PC-3 (cell line): Measurements from ENCODE around the gene SVIL. TPM values are rescaled to one million over a fixed set of nuclear protein-coding genes. Genes with fewer than 3 reads are reported as not detected.
"Not testable (repeated sequence)": the region's sequence is repeated elsewhere in the genome, so short reads cannot be mapped to it uniquely, and the experiment has no call there.

ENCODE experiments used
- ATAC-seq: fragments of 200-7000 bp; cut with Tn5 transposase; 2 replicates; pipeline ENCODE4 v1.9.1; 2020; ENCODE audit warnings: mild to moderate bottlenecking, moderate library complexity
- BruUV-seq: library from RNA; stranded (reverse); fragments of 400-500 nt; replicated peaks from 2 replicates; lab custom pipeline; 2021; lab: Mats Ljungman, UMichigan
- CTCF ChIA-PET: fragments of 300-600 bp; sonication (Branson Sonifier 250); formaldehyde crosslinking; loops from one replicate; lab custom pipeline; 2022; ENCODE audit warnings: antibody characterized with exemption; lab: Charles Lee
- POLR2A ChIA-PET: fragments of 300-600 bp; sonication (Branson Sonifier 250); formaldehyde crosslinking; loops from one replicate; lab custom pipeline; 2022; ENCODE audit warnings: antibody characterized with exemption; ENCODE audit not compliant: unreplicated experiment; lab: Charles Lee
- DNase-seq: peaks from one replicate; pipeline ENCODE4 v3.0.0-alpha.2; 2015
- H2AFZ ChIP-seq: fragments of 300-600 bp; sonication (generic); 2 replicates; pipeline ENCODE4 v1.6.0; 2016; ENCODE audit warnings: antibody characterized with exemption, low read length
- H3F3A ChIP-seq: fragments of 300-600 bp; sonication (generic); one replicate; pipeline ENCODE4 v1.6.0; 2017; ENCODE audit warnings: antibody characterized with exemption, low read length, control low read depth, mild to moderate bottlenecking; ENCODE audit not compliant: unreplicated experiment
- H3K27ac ChIP-seq: fragments of 300-600 bp; sonication (generic); 2 replicates; pipeline ENCODE4 v1.5.1; 2016; ENCODE audit warnings: mild to moderate bottlenecking, low read length
- H3K27me3 ChIP-seq: fragments of 300-600 bp; sonication (generic); 2 replicates; pipeline ENCODE4 v1.6.1; 2016; ENCODE audit warnings: low read length, mixed read lengths
- H3K36me3 ChIP-seq: fragments of 300-600 bp; sonication (generic); 2 replicates; pipeline ENCODE4 v1.6.1; 2016; ENCODE audit warnings: low read depth, mixed run types, low read length, mixed read lengths
- H3K4me1 ChIP-seq: fragments of 300-600 bp; sonication (generic); 2 replicates; pipeline ENCODE4 v1.5.1; 2016; ENCODE audit warnings: low read length; ENCODE audit not compliant: insufficient read depth
- H3K4me2 ChIP-seq: fragments of 300-600 bp; sonication (generic); 2 replicates; pipeline ENCODE4 v1.6.0; 2016; ENCODE audit warnings: low read length
- H3K4me3 ChIP-seq: fragments of 300-600 bp; sonication (generic); 2 replicates; pipeline ENCODE4 v1.5.1; 2016; ENCODE audit warnings: mild to moderate bottlenecking, low read length, mixed read lengths
- H3K79me2 ChIP-seq: fragments of 300-600 bp; sonication (generic); 2 replicates; pipeline ENCODE4 v1.6.1; 2017; ENCODE audit warnings: low read length, mixed read lengths
- H3K9ac ChIP-seq: fragments of 300-600 bp; sonication (generic); 2 replicates; pipeline ENCODE4 v1.6.0; 2016; ENCODE audit warnings: mild to moderate bottlenecking, low read length
- H3K9me2 ChIP-seq: fragments of 300-600 bp; sonication (generic); replicated peaks from 2 replicates; pipeline ENCODE4 v1.6.1; 2016; ENCODE audit warnings: mixed run types, low read length, mixed read lengths
- H3K9me3 ChIP-seq: fragments of 300-600 bp; sonication (generic); 2 replicates; pipeline ENCODE4 v1.6.1; 2016; ENCODE audit warnings: low read length, mixed read lengths
- H4K20me1 ChIP-seq: fragments of 300-600 bp; sonication (generic); 2 replicates; pipeline ENCODE4 v1.6.1; 2016; ENCODE audit warnings: low read length, mixed read lengths
- EZH2 ChIP-seq: fragments of 300-600 bp; sonication (generic); IDR thresholded peaks from one replicate; pipeline ENCODE4 v1.6.1; 2017; ENCODE audit warnings: antibody characterized with exemption, mild to moderate bottlenecking, low read length; ENCODE audit not compliant: unreplicated experiment
- EZH2phosphoT487 ChIP-seq: fragments of 300-600 bp; sonication (generic); IDR thresholded peaks from 2 replicates; pipeline ENCODE4 v1.6.1; 2018; ENCODE audit warnings: mild to moderate bottlenecking, antibody characterized with exemption, low read length, borderline replicate concordance
- intact Hi-C: fragments of 100-400 bp; cut with micrococcal nuclease; formaldehyde crosslinking; loops from 2 replicates; pipeline ENCODE4 v1.9.0; 2023
- total RNA-seq: library from RNA; depleted of rRNA; stranded (reverse); fragments of >200 nt; gene quantifications from 2 replicates; pipeline ENCODE4 v1.2.3, GENCODE V29; 2014
- TF ChIP-seq, protein P1 (sequence below): fragments of 300-600 bp; sonication (generic); conservative IDR thresholded peaks from 2 replicates; pipeline ENCODE4 v1.5.1; 2017; ENCODE audit warnings: antibody characterized with exemption, low read depth, mild to moderate bottlenecking, low read length

SVIL gene
- total RNA-seq, 1 experiment from 2014 or later: 19.2 TPM

DNA sequence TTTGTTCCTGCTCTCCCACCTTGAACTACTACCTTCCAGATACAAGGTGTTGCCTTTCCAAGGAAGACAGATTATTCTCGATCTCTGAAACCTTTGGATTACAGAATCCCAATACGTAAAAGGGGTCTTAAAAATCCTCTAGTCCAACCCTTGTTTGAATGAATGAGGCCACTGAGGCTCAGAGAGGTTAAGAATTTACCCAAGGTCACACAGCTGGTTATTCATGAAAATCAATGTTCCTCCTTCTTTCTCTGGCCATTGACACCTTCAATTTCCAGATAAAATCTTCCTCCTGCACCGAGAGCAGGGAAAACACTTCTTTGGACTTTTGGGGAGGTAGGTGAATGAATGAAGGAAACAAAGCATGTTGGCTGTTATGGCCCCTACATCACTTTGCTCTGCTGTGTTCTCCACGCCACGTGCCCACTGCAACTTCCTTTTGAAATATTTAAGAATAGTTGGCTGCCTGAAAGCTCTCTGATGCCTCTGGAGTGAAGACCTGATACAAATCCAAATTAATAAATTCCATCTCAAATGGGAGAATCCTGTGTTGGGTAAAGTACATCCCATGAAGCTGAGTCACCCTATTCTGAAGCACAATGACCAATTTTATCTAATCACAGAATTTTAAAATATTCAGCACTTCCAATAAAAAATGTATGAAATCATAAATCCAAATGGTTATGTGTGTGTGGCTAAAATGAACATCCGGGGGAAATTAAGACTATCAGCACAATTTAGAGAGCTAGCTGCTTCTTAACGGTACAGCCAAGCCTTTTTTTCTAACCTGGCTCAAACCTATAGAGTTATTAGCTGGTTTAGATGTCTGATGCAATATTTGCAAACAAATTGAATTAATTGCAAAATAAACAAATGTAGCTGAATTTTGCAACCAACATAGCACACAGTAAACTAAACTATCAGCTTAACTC lies 7.3 kb downstream of the SVIL start:
- ATAC-seq (peak; percentile 59), DNase-seq (peak; percentile 51)
- H3K27ac ChIP-seq: peak overlapping the region; percentile 99
- no peaks in the 10 kb centered on the region for H4K20me1 ChIP-seq
- no peak overlapping the region for H3K9ac ChIP-seq
- no peak overlapping the region for H2AFZ ChIP-seq
- ChIA-PET CTCF (interaction anchor here (0.7 to 0.9 kb wide), 4 partner anchors 36 to 182 kb away, joined by 3 read pairs; no protein-coding TSS in a partner anchor), POLR2A (no interaction called here)
- TF ChIP-seq, protein P1, sequence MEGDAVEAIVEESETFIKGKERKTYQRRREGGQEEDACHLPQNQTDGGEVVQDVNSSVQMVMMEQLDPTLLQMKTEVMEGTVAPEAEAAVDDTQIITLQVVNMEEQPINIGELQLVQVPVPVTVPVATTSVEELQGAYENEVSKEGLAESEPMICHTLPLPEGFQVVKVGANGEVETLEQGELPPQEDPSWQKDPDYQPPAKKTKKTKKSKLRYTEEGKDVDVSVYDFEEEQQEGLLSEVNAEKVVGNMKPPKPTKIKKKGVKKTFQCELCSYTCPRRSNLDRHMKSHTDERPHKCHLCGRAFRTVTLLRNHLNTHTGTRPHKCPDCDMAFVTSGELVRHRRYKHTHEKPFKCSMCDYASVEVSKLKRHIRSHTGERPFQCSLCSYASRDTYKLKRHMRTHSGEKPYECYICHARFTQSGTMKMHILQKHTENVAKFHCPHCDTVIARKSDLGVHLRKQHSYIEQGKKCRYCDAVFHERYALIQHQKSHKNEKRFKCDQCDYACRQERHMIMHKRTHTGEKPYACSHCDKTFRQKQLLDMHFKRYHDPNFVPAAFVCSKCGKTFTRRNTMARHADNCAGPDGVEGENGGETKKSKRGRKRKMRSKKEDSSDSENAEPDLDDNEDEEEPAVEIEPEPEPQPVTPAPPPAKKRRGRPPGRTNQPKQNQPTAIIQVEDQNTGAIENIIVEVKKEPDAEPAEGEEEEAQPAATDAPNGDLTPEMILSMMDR: no peak
- no peak for TF ChIP-seq EZH2phosphoT487
- no peak for TF ChIP-seq EZH2
- H3K27me3 ChIP-seq: no peaks in the 10 kb centered on the region
- no peaks in the 10 kb centered on the region for H3K36me3 ChIP-seq
- no peaks in the 10 kb centered on the region for H3F3A ChIP-seq
- H3K4me2 ChIP-seq: peak overlapping the region; percentile 60
- H3K9me2 ChIP-seq: no peaks in the 10 kb centered on the region
- H3K4me3 ChIP-seq: no peak overlapping the region
- H3K9me3 ChIP-seq: no peaks in the 10 kb centered on the region
- peaks cover 48% of the 10 kb centered on the region for H3K4me1 ChIP-seq
- BruUV-seq: TSS peak; percentile 21
- peaks cover 54% of the 10 kb centered on the region for H3K79me2 ChIP-seq
- intact Hi-C loops: loop anchor here (2.0 kb wide), 1 partner anchor 37 kb away; no protein-coding TSS in a partner anchor

DNA sequence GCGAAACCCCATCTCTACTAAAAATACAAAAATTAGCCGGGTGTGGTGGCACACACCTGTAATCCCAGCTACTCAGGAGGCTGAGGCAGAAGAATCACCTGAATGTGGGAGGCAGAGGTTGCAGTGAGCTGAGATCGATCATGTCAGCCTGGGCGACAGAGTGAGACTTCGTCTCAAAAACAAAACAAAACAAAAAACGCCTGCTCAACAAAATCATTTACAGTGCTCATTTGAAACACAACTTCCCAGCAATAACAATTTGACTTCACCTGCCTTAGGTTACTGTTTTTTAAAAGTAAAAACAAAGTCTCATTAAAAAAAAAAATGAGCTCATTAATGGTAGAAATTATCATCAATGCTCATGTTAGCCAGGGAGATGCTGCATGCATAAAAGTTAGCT lies 10.4 kb downstream of the SVIL start:
- CTCF ChIA-PET, H2AFZ ChIP-seq, H3K4me2 ChIP-seq, H3K9me2 ChIP-seq, DNase-seq, BruUV-seq, ATAC-seq, H3K4me3 ChIP-seq, H3F3A ChIP-seq, intact Hi-C loops, H3K27me3 ChIP-seq, H3K9me3 ChIP-seq, H3K9ac ChIP-seq, H3K36me3 ChIP-seq, POLR2A ChIA-PET, H4K20me1 ChIP-seq, H3K27ac ChIP-seq: not testable (repeated sequence)
- peaks cover 32% of the 10 kb centered on the region for H3K4me1 ChIP-seq
- peaks cover 52% of the 10 kb centered on the region for H3K79me2 ChIP-seq

DNA sequence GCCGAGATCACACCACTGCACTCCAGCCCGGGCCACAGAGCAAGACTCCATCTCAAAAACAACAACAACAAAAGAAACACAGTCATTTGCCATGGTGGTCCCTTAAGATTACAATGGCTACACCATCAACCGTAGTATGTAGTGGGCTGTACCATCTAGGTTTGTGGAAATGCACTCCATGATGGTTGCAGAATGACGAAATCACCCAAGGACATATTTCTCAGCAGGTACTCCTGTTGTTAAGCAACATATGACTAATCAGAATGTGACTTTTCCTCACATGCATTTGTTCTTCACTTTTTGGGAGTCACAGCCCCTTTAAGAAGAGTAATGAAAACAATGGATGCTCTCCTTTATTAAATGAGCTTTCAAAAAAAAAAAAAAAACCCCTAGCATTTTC lies 11.0 kb downstream of the SVIL start:
- no peaks in the 10 kb centered on the region for H3K27me3 ChIP-seq
- no TSS peak for BruUV-seq
- intact Hi-C loops: no loop called here
- ChIA-PET POLR2A (no interaction called here), CTCF (no interaction called here)
- no peak overlapping the region for H2AFZ ChIP-seq
- ATAC-seq (no peak), DNase-seq (peak; percentile 33)
- no peak overlapping the region for H3K4me2 ChIP-seq
- H3F3A ChIP-seq: no peaks in the 10 kb centered on the region
- H3K27ac ChIP-seq: no peak overlapping the region
- H3K4me3 ChIP-seq: no peak overlapping the region
- no peaks in the 10 kb centered on the region for H3K36me3 ChIP-seq
- H3K9me3 ChIP-seq: no peaks in the 10 kb centered on the region
- no peaks in the 10 kb centered on the region for H3K9me2 ChIP-seq
- no peak overlapping the region for H3K9ac ChIP-seq
- H4K20me1 ChIP-seq: no peaks in the 10 kb centered on the region
- H3K79me2 ChIP-seq: peaks cover 50% of the 10 kb centered on the region
- TF ChIP-seq EZH2phosphoT487 (no peak), EZH2 (no peak)
- TF ChIP-seq, protein P1: no peak
- H3K4me1 ChIP-seq: peaks cover 32% of the 10 kb centered on the region
